Kidney tubule cell (primary cell): ENCODE data around the gene EMCN.
"Not testable (repeated sequence)": the region's sequence is repeated elsewhere in the genome, so short reads cannot be mapped to it uniquely, and the experiment has no call there.

Source experiments
- DNase-seq: peaks from one replicate; pipeline ENCODE4 v3.0.0-alpha.2; 2018; ENCODE audit warnings: low spot score

The EMCN gene

GRCh38 chr4:100517864-100518341 is at the start of gene EMCN:
Gene EMCN (minus strand): TSS chr4:100518022. CDS start chr4:100517914, 108 bp downstream.
- DNase-seq: no peak

- DNase-seq: no peak
These were observed 48.6 kb upstream of the EMCN start for GRCh38 chr4:100566396-100566795.

- no peak for DNase-seq
These were observed 39.5 kb upstream of the EMCN start for GRCh38 chr4:100557306-100557705.

- DNase-seq: no peak
These were observed 38.0 kb upstream of the EMCN start for GRCh38 chr4:100555611-100556337.

- no peak for DNase-seq
These were observed 30.4 kb upstream of the EMCN start for GRCh38 chr4:100548200-100548560.

- peak; percentile 39 for DNase-seq
These were observed 29.8 kb upstream of the EMCN start for GRCh38 chr4:100547541-100548199.

GRCh38 chr4:100545427-100545826 is 27.6 kb upstream of the EMCN start:
- no peak for DNase-seq

- DNase-seq: no peak
These were observed 22.3 kb upstream of the EMCN start for GRCh38 chr4:100540131-100540530.

GRCh38 chr4:100539706-100540105 is 21.9 kb upstream of the EMCN start:
- DNase-seq: no peak

- DNase-seq: no peak
These were observed 15.9 kb upstream of the EMCN start for GRCh38 chr4:100533741-100534140.

GRCh38 chr4:100530161-100530560 is 12.3 kb upstream of the EMCN start:
- not testable (repeated sequence) for DNase-seq

- DNase-seq: no peak
These were observed 7.9 kb upstream of the EMCN start for GRCh38 chr4:100525686-100526085.

GRCh38 chr4:100519205-100519604 is 1.4 kb upstream of the EMCN start:
- DNase-seq: no peak

GRCh38 chr4:100516225-100516624 is 1.6 kb downstream of the EMCN start:
- no peak for DNase-seq

GRCh38 chr4:100511896-100512295 is 5.9 kb downstream of the EMCN start:
- no peak for DNase-seq

GRCh38 chr4:100510551-100510950 is 7.3 kb downstream of the EMCN start:
- no peak for DNase-seq

- no peak for DNase-seq
These were observed 8.4 kb downstream of the EMCN start for GRCh38 chr4:100509386-100509785.

GRCh38 chr4:100508691-100509090 is 9.1 kb downstream of the EMCN start:
- no peak for DNase-seq

GRCh38 chr4:100504086-100504874 is 13.5 kb downstream of the EMCN start:
- DNase-seq: no peak

- no peak for DNase-seq
These were observed 20.0 kb downstream of the EMCN start for GRCh38 chr4:100497791-100498190.

- DNase-seq: no peak
These were observed 22.7 kb downstream of the EMCN start for GRCh38 chr4:100495074-100495473.

- no peak for DNase-seq
These were observed 23.7 kb downstream of the EMCN start for GRCh38 chr4:100494166-100494565.

- DNase-seq: no peak
These were observed 24.1 kb downstream of the EMCN start for GRCh38 chr4:100493756-100494155.
